ENCODE data around the gene KLRG1.

KLRG1 gene

GRCh38 chr12:8995021-8995775 lies 5.9 kb downstream of the KLRG1 start:
- DNase-seq (ENCODE audit: extremely low read depth, low read depth), result no peak
- TF ChIP-seq CTCF (IDR thresholded peaks at IDR 0.05; ENCODE audit: low read depth, low read length), result no peak

DNA sequence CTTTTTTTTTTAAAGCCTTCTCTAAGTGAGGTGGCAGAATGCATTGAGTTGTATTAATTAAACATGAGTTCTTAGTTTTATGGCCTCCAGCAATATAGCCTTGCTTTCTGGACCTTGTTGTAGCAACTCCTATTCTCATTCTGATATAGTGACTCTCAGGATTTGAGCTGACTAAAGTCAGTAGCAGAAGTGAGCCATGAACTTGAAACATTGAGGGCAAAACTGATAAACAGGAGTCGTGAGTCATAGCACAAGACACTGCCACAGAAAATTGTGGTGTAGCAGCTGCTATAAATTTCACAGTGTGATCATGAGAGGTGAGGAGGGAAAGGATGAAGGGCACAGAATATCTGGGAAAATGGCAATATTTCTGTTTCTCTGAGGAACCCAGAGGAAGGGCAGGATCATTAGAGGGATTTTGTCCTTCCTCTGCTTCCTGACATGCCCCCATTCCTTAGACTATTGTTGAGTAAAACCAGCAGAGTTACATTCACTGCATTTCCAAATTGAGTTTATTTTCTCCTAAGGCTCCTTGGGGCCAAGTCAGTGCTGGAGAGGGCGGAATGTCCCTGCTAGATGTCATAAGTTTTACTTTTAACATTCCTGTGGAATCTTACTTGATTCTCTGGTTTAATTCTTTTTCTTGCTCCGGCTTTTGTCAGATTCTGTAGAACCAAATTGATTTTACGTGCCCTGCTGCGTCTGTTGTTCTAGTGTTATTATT lies 7.5 kb downstream of the KLRG1 start:
- DNase-seq (ENCODE audit: extremely low read depth, low read depth), result no peak

GRCh38 chr12:9001233-9001632 lies 11.9 kb downstream of the KLRG1 start:
- TF ChIP-seq CTCF (IDR thresholded peaks at IDR 0.05; ENCODE audit: low read depth, low read length), result no peak
- DNase-seq (ENCODE audit: extremely low read depth, low read depth), result no peak

More for the DNA sequence above, 7.5 kb downstream of the KLRG1 start:
- no peak for TF ChIP-seq CTCF (IDR thresholded peaks at IDR 0.05; ENCODE audit: low read depth, low read length)

GRCh38 chr12:9002335-9002734 lies 13.0 kb downstream of the KLRG1 start:
- no peak for TF ChIP-seq CTCF (IDR thresholded peaks at IDR 0.05; ENCODE audit: low read depth, low read length)
- no peak for DNase-seq (ENCODE audit: extremely low read depth, low read depth)

GRCh38 chr12:9022592-9022991 lies 33.2 kb downstream of the KLRG1 start:
- DNase-seq (ENCODE audit: extremely low read depth, low read depth), result no peak
- no peak for TF ChIP-seq CTCF (IDR thresholded peaks at IDR 0.05; ENCODE audit: low read depth, low read length)

DNA sequence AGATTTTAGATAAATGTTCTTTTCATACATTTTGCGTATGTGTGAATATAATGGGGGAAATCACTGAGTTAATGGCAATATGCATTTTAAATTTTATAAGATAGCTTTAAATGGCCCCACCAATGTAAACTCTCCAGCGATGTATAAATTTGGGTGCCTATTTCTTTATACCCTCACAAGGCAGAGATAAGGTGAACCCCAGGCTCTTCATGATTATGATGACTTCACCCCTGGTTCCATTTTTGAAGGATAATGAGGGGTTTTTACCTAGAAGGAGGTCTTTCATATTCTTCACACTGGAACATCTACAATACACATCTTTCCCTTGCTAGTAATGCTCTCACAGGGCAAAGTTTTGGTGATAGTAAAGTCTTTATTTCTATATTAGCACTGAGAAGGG lies 35.2 kb downstream of the KLRG1 start:
- no peak for DNase-seq (ENCODE audit: extremely low read depth, low read depth)
- TF ChIP-seq CTCF (IDR thresholded peaks at IDR 0.05; ENCODE audit: low read depth, low read length), result no peak
